HuH-7.5 (cell line): ENCODE results near the gene SYCE3.
A peak's percentile ranks its signal among the peaks of the same experiment; 100 is the strongest.

ENCODE experiments used
- DNase-seq: peaks from one replicate; pipeline ENCODE4 v3.0.0; 2011; ENCODE audit warnings: low spot score

SYCE3 gene

GRCh38 chr22:50576070-50576469 is 13.4 kb upstream of the SYCE3 start:
- peak; percentile 88 for DNase-seq

DNA sequence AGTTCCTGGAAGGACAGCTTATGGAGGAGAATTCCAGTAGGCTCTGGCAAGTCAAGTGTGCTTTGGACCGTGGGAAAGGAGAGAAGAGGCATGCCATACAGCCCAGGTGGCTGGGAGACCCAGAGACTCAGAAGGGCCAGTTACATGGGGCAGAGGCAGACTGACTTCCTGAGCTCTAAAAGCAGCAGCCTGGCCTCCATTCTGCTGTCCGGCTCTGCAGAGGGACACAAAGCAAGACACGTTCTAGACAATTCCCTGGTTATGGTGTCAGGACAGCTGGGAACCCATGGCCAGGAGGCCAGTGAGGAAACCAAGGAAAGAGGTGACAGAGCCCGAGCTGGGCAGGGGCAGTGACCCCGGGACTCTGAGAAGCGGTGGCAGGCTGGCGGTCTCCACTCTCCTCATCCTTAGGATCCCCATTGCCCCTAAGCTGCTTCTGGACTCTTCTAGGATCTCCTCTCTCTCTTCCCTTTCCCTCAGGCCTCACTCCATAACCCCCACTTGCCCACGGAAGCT is 12.8 kb upstream of the SYCE3 start:
- DNase-seq = no peak

GRCh38 chr22:50574383-50574755 is 11.7 kb upstream of the SYCE3 start:
- DNase-seq = no peak

GRCh38 chr22:50573491-50574382 is 11.0 kb upstream of the SYCE3 start:
- no peak for DNase-seq

- DNase-seq = no peak
These were observed 10.2 kb upstream of the SYCE3 start for GRCh38 chr22:50572965-50573364.

DNA sequence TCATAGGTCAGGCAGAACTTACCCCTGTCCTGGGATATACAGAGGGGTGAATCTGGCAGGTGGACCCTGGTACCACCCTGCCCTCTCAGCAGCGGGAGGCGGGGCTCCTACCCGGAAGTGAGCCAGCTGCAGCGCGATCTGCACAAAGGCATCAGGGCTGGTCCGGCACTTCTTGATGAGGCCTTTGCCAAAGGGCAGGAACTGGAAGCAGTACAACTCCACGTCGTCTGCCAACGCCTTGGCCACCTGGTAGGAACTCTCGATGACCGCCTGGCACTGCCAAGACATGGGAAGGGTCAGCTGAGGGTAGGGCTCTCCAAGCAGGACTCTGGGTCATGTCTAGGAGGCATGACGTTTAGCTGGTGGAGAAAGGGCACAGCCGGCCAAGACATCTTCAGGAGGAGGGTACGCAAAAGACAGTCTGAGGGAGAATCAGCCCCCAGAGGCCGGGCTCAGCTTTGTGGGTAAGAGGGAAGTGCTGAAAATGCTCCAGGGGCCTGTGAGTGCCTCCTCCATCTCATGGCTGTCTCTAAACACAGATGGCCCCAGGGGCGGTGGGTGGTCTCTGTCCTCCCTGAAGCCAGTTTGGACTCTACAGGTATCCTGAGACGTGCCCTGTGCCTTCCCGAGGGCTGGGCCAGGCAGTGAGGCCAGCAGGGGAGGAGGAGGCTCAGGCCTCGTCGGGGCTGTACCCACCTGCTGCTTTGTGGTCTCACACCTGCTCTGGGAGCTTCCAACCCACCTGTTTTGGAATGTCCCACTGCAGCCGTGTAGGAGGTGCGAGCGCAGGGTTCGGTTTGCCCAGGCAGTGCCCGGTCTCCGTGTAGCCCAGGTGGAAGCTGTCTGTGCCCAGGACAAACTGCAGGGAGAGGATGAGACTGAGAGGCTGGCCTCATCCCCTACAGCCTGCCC is 8.8 kb upstream of the SYCE3 start:
- no peak for DNase-seq

DNA sequence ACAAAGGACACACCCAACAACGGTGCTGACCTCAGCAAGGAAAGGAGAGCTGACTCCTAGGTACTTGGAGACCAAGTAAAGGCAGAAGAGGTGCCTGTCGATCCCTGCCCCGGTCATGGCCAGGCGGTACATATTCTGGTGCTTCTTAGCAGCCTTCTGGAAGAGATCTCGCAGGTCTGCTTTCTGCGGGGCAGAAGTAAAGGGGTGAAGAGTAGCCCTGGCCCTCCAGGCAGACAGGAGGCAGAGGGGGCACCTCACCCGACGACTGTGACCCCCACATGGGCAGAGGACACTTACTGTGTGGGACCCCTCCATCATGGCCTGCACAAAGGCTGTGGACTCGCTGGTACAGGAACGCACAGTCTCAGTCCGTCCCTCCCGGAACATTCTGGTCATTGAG is 8.1 kb upstream of the SYCE3 start:
- no peak for DNase-seq

- DNase-seq = no peak
These were observed 7.3 kb upstream of the SYCE3 start for GRCh38 chr22:50569896-50570535.

GRCh38 chr22:50569041-50569459 is 6.3 kb upstream of the SYCE3 start:
- DNase-seq = no peak

DNA sequence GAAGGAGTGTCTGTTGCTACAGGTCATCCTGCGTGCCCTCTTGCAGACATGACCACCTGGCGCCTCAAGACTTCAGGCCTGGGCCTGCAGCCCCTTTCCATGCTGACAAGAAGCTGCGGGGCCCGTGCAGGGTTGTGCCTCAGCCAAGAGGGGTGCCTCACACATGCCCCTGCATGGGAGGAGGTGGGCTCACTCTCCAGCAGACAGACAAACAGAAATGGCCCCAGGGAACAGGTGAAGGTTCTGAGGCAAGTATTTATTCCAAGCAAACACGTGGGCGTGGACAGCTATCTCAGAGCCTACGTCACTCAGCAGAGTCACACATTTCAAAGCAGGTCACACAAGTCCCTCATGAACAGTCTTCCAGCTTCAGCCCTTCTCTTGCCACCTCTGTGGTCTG is 5.9 kb upstream of the SYCE3 start:
- no peak for DNase-seq

GRCh38 chr22:50567721-50568252 is 5.1 kb upstream of the SYCE3 start:
- no peak for DNase-seq

DNA sequence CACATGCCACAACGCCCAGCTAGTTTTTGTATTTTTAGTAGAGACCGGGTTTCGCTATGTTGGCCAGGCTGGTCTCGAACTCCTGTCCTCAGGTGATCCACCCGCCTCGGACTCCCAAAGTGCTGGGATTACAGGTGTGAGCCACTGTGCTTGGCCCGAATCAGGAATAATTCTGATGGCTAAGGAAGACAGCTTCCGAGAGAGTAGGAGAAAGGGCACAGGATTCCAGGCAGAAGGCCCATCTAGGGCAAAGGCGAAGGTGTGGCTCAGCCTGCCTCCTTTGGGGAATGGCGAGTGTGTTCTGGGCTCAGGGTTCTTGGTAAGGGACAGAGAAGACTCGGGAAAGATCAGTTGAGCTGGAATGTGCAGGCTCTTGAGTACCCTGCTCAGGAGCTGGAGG is 1.6 kb upstream of the SYCE3 start:
- DNase-seq = no peak

DNA sequence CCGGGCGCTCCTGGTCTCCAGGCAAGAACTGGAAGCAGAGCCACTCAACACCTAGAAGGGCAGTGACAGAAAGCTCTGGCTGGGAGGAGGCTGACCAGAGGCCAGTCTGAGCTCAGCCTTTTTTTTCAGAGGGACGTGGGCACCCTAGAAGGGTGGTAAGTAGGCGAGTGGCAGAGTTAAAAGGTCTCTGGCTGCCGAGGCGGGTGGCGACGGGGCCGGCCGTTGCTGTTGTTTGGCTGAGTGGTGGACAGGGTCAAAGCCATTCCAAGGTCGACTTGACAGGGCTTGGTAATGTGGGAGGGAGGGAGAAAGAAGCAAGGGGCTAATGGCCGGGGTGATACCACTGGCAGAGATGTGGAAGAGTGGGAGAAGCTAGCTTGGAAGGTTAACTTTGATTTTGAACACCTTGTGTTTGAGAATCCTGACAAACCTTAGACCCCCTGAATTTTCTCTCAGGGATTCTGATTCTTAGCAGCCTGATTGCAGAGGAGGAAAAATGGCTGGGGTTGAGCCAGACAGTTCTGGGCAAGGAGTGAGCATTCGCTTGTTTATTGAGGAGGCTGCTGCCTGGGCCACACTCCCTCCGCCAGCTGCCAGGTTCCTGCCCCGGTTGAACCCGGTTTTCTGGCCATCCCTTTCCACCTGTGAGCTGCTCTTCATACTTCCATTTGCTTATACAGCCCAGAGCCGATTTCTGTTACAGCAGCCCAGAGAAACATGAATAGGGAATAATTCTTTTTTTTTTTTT is 868 bp upstream of the SYCE3 start:
- DNase-seq = no peak

DNA sequence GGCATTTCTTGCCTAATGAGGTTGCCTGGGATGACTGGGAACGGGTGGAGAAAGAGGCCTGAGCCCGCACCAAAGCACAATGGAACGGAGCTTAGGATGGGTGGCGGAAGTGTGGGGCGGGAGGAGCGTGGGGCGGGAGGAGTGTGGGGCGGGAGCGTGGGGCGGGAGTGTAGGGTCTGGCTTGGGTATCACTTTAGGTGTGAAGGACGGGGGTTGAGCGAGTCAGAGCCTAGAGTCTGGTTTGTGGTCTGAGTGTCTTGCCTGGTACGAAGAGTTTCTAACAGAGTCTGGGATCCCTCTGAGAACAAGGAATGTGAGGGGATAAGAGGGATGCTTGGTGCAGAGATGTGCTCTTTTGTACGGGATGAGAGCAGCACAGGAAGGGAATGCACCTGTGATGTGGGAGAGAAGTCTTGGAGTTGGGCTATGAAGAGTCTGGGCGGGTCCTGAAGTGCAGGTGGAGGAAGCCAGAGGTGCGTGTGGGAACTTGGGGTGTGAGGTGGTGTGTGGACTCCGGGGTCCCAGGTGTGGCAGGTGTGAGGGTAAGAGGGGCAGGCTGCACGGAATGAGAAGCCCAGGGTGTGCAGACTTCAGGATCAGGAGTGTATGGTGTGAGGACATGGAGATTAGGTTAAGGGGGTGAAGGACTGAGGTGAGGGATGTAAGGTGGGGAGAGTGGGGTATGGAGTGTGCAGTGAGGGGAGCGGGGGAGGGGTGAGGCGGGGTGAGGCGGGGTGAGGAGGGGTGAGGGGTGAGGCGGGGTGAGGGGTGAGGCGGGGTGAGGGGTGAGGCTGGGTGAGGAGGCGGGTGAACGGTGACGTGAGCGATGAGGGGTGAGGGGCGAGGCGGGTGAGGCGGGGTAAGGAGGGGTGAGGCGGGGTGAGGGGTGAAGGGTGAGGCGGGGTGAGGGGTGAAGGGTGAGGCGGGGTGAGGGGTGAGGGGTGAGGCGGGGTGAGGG is 1.0 kb downstream of the SYCE3 start:
- no peak for DNase-seq

GRCh38 chr22:50560034-50560433 is 2.7 kb downstream of the SYCE3 start:
- no peak for DNase-seq

- DNase-seq = no peak
These were observed 6.0 kb downstream of the SYCE3 start for GRCh38 chr22:50556703-50557102.

DNA sequence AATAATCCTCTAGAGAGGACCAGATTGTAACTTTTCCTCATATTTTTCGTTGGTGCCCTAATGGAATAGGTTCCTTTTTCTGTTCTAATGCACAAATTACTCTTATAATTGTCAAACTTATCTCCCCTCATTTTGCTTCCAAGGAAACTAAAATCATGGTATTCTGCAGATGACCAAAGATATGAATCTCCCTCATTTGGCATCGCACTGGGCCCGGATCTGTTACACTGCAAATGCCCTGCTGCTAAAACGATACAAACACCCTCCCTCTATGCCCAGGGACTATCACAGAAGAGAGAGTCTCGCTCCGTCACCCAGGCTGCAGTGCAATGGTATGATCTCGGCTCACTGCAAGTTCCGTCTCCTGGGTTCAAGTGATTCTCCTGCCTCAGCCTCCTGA is 9.4 kb downstream of the SYCE3 start:
- no peak for DNase-seq

- no peak for DNase-seq
These were observed 11.5 kb downstream of the SYCE3 start for GRCh38 chr22:50551160-50551752.

DNA sequence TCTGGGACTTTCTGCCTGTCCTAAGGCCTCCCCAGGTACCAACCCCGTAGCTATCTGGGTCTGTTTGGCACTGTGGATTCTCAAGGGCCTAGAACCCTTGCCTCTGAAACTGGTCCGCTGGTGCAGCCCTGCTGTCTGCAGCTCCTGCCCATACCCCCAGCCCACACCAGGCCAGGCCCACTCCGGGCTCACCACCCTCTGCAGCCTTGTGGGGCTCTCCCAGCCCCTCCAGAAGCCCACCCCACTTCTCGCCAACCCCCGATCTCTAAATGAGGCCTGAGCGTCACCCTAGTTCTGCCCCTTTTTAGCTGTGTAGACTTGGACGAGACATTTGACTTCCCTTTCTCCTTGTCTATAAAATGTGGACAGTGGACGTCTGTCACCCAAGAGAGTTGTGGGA is 12.3 kb downstream of the SYCE3 start:
- DNase-seq = no peak
